22Rv1 (cell line): Measurements from ENCODE around the gene RNPEPL1.

Experiments used
- H3K27ac ChIP-seq: fragments of 450-650 bp; 2 replicates; pipeline ENCODE4 v1.5.1; 2017
- CTCF ChIP-seq: fragments of 450-650 bp; IDR thresholded peaks from 2 replicates; pipeline ENCODE4 v1.5.1; 2017; ENCODE audit warnings: mild to moderate bottlenecking
- ZFX ChIP-seq: fragments of 450-650 bp; IDR thresholded peaks from 2 replicates; pipeline ENCODE4 v1.6.1; 2017; ENCODE audit warnings: antibody characterized with exemption, borderline replicate concordance

The RNPEPL1 gene

GRCh38 chr2:240597419-240598181 is 29.3 kb downstream of the RNPEPL1 start:
- TF ChIP-seq CTCF (no peak), ZFX (no peak)
- no peak overlapping the region for H3K27ac ChIP-seq

GRCh38 chr2:240598311-240598911 is 30.1 kb downstream of the RNPEPL1 start:
- no peak for TF ChIP-seq ZFX
- no peak for TF ChIP-seq CTCF
- no peak overlapping the region for H3K27ac ChIP-seq

- TF ChIP-seq CTCF, result no peak
- TF ChIP-seq ZFX, result no peak
- H3K27ac ChIP-seq, result no peak overlapping the region
Observed at GRCh38 chr2:240599141-240599583, 30.9 kb downstream of the RNPEPL1 start.

- H3K27ac ChIP-seq, result no peak overlapping the region
- TF ChIP-seq CTCF (no peak), ZFX (no peak)
Observed at GRCh38 chr2:240600451-240600961, 32.2 kb downstream of the RNPEPL1 start.

- no peak for TF ChIP-seq ZFX
- no peak for TF ChIP-seq CTCF
- H3K27ac ChIP-seq, result no peak overlapping the region
Observed at GRCh38 chr2:240601061-240601830, 33.0 kb downstream of the RNPEPL1 start.

- TF ChIP-seq ZFX, result no peak
- no peak for TF ChIP-seq CTCF
- no peak overlapping the region for H3K27ac ChIP-seq
Observed at GRCh38 chr2:240601831-240602160, 33.5 kb downstream of the RNPEPL1 start.
